Measurements from ENCODE around the gene SOX10. TPM values are rescaled to one million over a fixed set of nuclear protein-coding genes. Genes with fewer than 3 reads are reported as not detected.

SOX10 gene
- total and polyA plus RNA-seq, 8 donors = 0.06 to 0.96 (median 0.30) TPM

DNA sequence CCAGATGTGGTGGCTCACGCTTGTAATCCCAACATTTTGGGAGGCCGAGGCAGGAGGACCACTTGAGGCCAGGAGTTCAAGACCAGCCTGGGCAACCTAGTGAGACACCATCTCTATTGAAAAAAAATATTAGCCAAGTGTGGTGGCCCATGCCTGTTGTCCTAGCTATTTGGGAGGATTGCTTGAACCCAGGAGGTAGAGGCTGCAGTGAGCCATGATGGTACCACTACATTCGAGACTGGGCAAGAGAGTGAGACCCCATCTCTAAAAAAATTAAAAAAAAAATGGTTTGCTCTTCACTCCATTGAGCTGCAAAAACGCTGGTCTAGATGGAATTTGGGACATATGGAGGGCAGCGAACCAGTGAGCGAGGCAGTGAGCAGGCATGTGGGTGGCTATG, 21.6 kb upstream of the SOX10 start:
- TF ChIP-seq, protein P1, sequence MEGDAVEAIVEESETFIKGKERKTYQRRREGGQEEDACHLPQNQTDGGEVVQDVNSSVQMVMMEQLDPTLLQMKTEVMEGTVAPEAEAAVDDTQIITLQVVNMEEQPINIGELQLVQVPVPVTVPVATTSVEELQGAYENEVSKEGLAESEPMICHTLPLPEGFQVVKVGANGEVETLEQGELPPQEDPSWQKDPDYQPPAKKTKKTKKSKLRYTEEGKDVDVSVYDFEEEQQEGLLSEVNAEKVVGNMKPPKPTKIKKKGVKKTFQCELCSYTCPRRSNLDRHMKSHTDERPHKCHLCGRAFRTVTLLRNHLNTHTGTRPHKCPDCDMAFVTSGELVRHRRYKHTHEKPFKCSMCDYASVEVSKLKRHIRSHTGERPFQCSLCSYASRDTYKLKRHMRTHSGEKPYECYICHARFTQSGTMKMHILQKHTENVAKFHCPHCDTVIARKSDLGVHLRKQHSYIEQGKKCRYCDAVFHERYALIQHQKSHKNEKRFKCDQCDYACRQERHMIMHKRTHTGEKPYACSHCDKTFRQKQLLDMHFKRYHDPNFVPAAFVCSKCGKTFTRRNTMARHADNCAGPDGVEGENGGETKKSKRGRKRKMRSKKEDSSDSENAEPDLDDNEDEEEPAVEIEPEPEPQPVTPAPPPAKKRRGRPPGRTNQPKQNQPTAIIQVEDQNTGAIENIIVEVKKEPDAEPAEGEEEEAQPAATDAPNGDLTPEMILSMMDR (IDR thresholded peaks at IDR 0.05) = no peak
- no peak for DNase-seq
- Histone ChIP-seq H3K4me1 (no peaks in the 10 kb centered on the region), H3K4me3 (no peak overlapping the region), H3K27ac (no peak overlapping the region), H3K27me3 (no peaks in the 10 kb centered on the region), H3K9me3 (no peaks in the 10 kb centered on the region), H3K36me3 (no peaks in the 10 kb centered on the region)
- FAIRE-seq = no peak
- ATAC-seq = no peak
- 86 to 87% methylated on average over 6 of the region's 6 CpGs for WGBS, 2 donors
- intact Hi-C loops (cut with DNase I) = no loop called here

GRCh38 chr22:37999640-38000272, 15.4 kb upstream of the SOX10 start:
- no peaks in the 10 kb centered on the region for H3K4me1 ChIP-seq
- WGBS, 2 donors = 73 to 76% methylated on average over 16 of the region's 16 CpGs
- H3K4me3 ChIP-seq = no peak overlapping the region
- TF ChIP-seq, protein P1 (IDR thresholded peaks at IDR 0.05) = no peak
- peak overlapping the region in 1 of 4 donors; percentile 5 for H3K27ac ChIP-seq
- DNase-seq (no peak), FAIRE-seq (no peak), ATAC-seq (peak in 3 of 4 donors; percentile 37 to 67 (median 64))
- H3K27me3 ChIP-seq = no peaks in the 10 kb centered on the region
- H3K36me3 ChIP-seq = no peaks in the 10 kb centered on the region
- intact Hi-C loops (cut with DNase I) = no loop called here
- no peaks in the 10 kb centered on the region for H3K9me3 ChIP-seq

DNA sequence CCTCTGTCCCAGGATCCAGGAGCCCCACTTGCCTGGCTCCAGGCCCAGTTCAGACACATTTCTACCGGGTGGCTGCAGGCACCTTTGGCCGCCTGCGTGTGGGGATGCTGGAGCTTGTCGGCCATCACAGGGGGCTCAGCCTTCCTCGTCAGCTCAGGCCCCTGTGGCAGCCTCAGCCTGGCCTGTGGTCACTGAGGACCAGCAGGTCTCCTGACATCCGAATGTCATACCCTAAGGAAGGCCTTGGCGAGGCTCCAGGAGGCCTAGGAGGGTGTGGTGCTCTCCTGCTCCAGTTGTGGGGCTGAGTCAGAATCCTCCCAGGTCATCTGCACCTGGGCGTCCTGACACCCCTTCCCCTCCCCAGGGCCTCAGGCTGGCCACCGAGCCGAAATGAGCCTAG, 14.9 kb upstream of the SOX10 start:
- no peaks in the 10 kb centered on the region for H3K27me3 ChIP-seq
- H3K27ac ChIP-seq = peak overlapping the region in 1 of 4 donors; percentile 5
- no peak for FAIRE-seq
- 70 to 71% methylated on average over 10 of the region's 10 CpGs for WGBS, 2 donors
- H3K36me3 ChIP-seq = no peaks in the 10 kb centered on the region
- TF ChIP-seq, protein P1 (IDR thresholded peaks at IDR 0.05) = no peak
- DNase-seq = no peak
- ATAC-seq = no peak
- no peak overlapping the region for H3K4me3 ChIP-seq
- H3K4me1 ChIP-seq = no peaks in the 10 kb centered on the region
- intact Hi-C loops (cut with DNase I) = no loop called here
- H3K9me3 ChIP-seq = no peaks in the 10 kb centered on the region

GRCh38 chr22:37998543-37998942, 14.2 kb upstream of the SOX10 start:
- ATAC-seq = peak in 3 of 4 donors; percentile 26 to 79 (median 65)
- 48% methylated on average over 7 of the region's 7 CpGs for WGBS, 2 donors
- intact Hi-C loops (cut with DNase I) = no loop called here
- DNase-seq = peak in 1 of 6 donors; percentile 24
- Histone ChIP-seq H3K9me3 (no peaks in the 10 kb centered on the region), H3K36me3 (no peaks in the 10 kb centered on the region), H3K4me1 (no peaks in the 10 kb centered on the region), H3K4me3 (no peak overlapping the region), H3K27me3 (no peaks in the 10 kb centered on the region), H3K27ac (no peak overlapping the region)
- no peak for FAIRE-seq
- TF ChIP-seq, protein P1 (IDR thresholded peaks at IDR 0.05) = no peak

DNA sequence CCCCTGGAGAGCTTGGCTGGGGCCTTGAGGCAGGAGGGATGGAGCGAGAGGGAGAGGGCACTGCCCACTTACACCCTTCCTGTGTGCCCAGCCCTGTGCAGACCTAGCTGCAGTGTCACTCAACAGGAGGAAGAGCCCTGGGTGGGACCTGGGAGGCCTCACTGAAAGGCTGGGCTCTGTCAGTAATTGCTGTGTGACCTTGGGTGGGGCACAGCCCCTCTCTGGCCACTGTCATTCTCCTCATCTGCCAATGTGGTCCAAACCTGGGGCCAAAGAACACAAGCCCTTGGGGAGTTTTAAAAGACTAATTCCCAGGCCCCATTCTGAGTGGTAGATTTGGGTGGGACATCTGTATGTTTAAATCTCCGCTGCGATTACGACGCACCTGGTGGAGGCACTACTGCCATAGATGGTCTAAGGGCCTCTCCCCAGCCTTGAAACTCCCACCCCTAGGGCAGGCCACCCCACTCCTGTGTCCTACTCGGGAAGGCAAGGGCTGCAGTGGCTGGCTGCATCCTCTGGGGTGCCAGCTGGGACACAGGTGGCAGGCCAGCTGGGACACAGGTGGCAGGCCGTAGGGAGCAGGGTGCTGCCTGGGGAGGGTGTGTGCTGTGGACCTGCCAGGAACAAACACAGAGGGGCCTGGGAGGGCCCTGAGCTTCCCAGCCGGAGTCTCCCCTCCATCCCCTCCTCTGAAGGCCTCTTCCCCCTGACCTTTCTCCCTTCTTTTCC, 12.3 kb upstream of the SOX10 start:
- WGBS, 2 donors = 75 to 79% methylated on average over 8 of the region's 8 CpGs
- FAIRE-seq = no peak
- Histone ChIP-seq H3K4me1 (peaks cover 0 to 3% (median 0%) of the 10 kb centered on the region in 3 donors), H3K27ac (no peak overlapping the region), H3K27me3 (no peaks in the 10 kb centered on the region), H3K4me3 (no peak overlapping the region), H3K36me3 (no peaks in the 10 kb centered on the region), H3K9me3 (no peaks in the 10 kb centered on the region)
- no peak for DNase-seq
- ATAC-seq = peak in 1 of 4 donors; percentile 28
- TF ChIP-seq, protein P1 (IDR thresholded peaks at IDR 0.05) = no peak
- intact Hi-C loops (cut with DNase I) = no loop called here
